ENCODE measurements around the gene KCNQ1. TPM values are rescaled to one million over a fixed set of nuclear protein-coding genes. Genes with fewer than 3 reads are reported as not detected.

KCNQ1 gene
- total and polyA plus RNA-seq, 2 of the 13 experiments (the other 11 are each of a cell fraction or from before 2014, with no cell fraction given) = 0.02 to 0.08 TPM

- TF ChIP-seq ZNF597 (CRISPR knock-in tag; IDR thresholded peaks at IDR 0.05) = no peak
- no peak for TF ChIP-seq GLI4 (CRISPR knock-in tag; IDR thresholded peaks at IDR 0.05; ENCODE audit: borderline replicate concordance)
- TF ChIP-seq ZNF513 (CRISPR knock-in tag; conservative IDR thresholded peaks at IDR 0.05) = no peak
- TF ChIP-seq RFXAP (CRISPR knock-in tag; IDR thresholded peaks at IDR 0.05; ENCODE audit: borderline replicate concordance) = no peak
- no peak for TF ChIP-seq GLMP (CRISPR knock-in tag; IDR thresholded peaks at IDR 0.05; ENCODE audit: borderline replicate concordance)
- TF ChIP-seq TOE1 (CRISPR knock-in tag; IDR thresholded peaks at IDR 0.05) = no peak
- TF ChIP-seq ZNF44 (CRISPR knock-in tag; IDR thresholded peaks at IDR 0.05) = no peak
- TF ChIP-seq MNT (IDR thresholded peaks at IDR 0.05) = no peak
- no peak for TF ChIP-seq CC2D1A (CRISPR knock-in tag; IDR thresholded peaks at IDR 0.05)
- TF ChIP-seq MZF1 (CRISPR knock-in tag; IDR thresholded peaks at IDR 0.05; ENCODE audit: borderline replicate concordance) = no peak
- no peak for TF ChIP-seq KDM4B (CRISPR knock-in tag; IDR thresholded peaks at IDR 0.05)
- no peak for TF ChIP-seq GFI1 (CRISPR knock-in tag; IDR thresholded peaks at IDR 0.05; ENCODE audit: borderline replicate concordance)
- no peak for TF ChIP-seq ZNF619 (CRISPR knock-in tag; IDR thresholded peaks at IDR 0.05)
- TF ChIP-seq ZNF557 (CRISPR knock-in tag; IDR thresholded peaks at IDR 0.05) = no peak
- no peak for TF ChIP-seq ZNF275 (CRISPR knock-in tag; IDR thresholded peaks at IDR 0.05; ENCODE audit: borderline replicate concordance)
- TF ChIP-seq RELA (CRISPR knock-in tag; IDR thresholded peaks at IDR 0.05) = no peak
- TF ChIP-seq ZC3H13 (CRISPR knock-in tag; IDR thresholded peaks at IDR 0.05) = no peak
- no peak for TF ChIP-seq LRRFIP1 (CRISPR knock-in tag; conservative IDR thresholded peaks at IDR 0.05)
Measured at GRCh38 chr11:2839395-2839943, 394.7 kb downstream of the KCNQ1 start (continued).

Measured in HepG2 (cell line).